Activated CD4-positive, alpha-beta memory T cell treated with anti-CD3 and anti-CD28 coated beads for 36 hours (primary cell): Measurements from ENCODE around the gene MYADML2. TPM values are rescaled to one million over a fixed set of nuclear protein-coding genes. Genes with fewer than 3 reads are reported as not detected.

Experiments
- CTCF ChIA-PET: fragments of 350-600 bp; sonication (Branson Sonifier 250); formaldehyde crosslinking; loops from one replicate; lab custom pipeline; 2021; ENCODE audit warnings: antibody characterized with exemption, inconsistent platforms; lab: Charles Lee
- POLR2A ChIA-PET: fragments of 350-600 bp; sonication (Branson Sonifier 250); formaldehyde crosslinking; loops from one replicate; lab custom pipeline; 2021; ENCODE audit warnings: antibody characterized with exemption; lab: Charles Lee
- DNase-seq: peaks from one replicate; pipeline ENCODE4 v3.0.0-alpha.2; 2020
- H3K27ac Mint-ChIP-seq: one replicate; pipeline ENCODE4 v1.8.0; 2021; ENCODE audit warnings: mixed read lengths
- H3K27me3 Mint-ChIP-seq: one replicate; pipeline ENCODE4 v1.8.0; 2021; ENCODE audit warnings: mixed read lengths
- H3K36me3 Mint-ChIP-seq: one replicate; pipeline ENCODE4 v1.8.0; 2021; ENCODE audit warnings: mixed read lengths
- H3K4me1 Mint-ChIP-seq: one replicate; pipeline ENCODE4 v1.8.0; 2021; ENCODE audit warnings: low read depth, mixed read lengths
- H3K4me3 Mint-ChIP-seq: one replicate; pipeline ENCODE4 v1.8.0; 2021; ENCODE audit warnings: mild to moderate bottlenecking, mixed read lengths
- H3K9me3 Mint-ChIP-seq: one replicate; pipeline ENCODE4 v1.8.0; 2021; ENCODE audit warnings: mixed read lengths
- intact Hi-C: fragments of 100-400 bp; cut with micrococcal nuclease; formaldehyde crosslinking; loops from one replicate; pipeline ENCODE4 v1.15.1; 2023
- total RNA-seq, 2 experiments: library from RNA; stranded (reverse); gene quantifications; one replicate each; pipeline ENCODE4 v1.2.3, GENCODE V29; 2021

MYADML2 gene
- total RNA-seq, 2 experiments from 2014 or later: not detected

DNA sequence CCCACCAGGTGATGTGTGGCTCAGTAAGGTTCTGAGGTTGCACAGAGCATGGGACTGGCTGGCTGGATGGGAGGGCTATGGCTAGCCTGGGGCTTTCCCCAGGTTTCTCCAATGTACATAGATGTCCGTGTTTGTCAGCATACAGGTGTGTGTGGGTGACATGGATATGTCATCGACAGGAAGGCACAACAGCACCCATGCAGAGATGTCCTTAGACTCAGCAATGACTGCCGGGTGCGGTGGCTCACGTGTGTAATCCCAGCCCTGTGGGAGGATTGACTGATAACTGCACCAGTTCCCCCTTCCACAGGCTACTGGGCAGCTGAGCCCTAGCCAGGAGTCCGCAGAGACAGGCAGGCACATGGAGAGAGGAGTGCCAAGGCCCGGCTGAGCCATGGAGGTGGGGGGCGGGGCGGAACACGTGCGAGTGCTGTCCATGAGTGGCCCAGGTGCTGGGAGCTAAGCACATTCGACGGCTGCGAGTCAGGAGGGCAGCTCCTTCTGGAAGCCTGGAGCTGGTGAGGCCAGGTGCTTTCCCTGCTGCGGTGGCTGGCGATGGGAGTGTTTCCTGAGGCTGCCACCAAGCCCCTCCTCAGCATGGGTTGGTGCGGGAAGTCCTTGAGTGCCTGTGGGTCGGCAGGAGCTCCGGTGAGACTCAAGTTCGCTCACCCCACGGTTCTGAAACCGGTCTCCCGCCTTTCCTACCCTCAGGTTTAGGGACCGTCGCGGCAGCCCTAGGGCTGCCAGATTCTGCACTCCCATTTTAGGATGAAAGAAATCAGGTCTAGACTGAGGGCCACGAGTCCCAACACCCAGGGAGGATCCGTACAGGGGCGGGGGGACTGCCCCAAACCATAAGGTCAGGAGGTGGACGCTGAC lies 29.5 kb upstream of the MYADML2 start:
- ChIA-PET CTCF (interaction anchor here (1.2 to 3.3 kb wide), 4 partner anchors 9 to 44 kb away, joined by 4 to 13 read pairs (median 8); no protein-coding TSS in a partner anchor), POLR2A (interaction anchor here (0.5 to 1.8 kb wide), 5 partner anchors 9 to 121 kb away, joined by 3 to 8 read pairs (median 4); partner anchors contain the start of genes CENPX and FASN)
- H3K27me3 Mint-ChIP-seq: no peaks in the 10 kb centered on the region
- H3K4me3 Mint-ChIP-seq: peak overlapping the region; percentile 92
- peaks cover 33% of the 10 kb centered on the region for H3K4me1 Mint-ChIP-seq
- peak; percentile 60 for DNase-seq
- peaks cover 3% of the 10 kb centered on the region for H3K36me3 Mint-ChIP-seq
- intact Hi-C loops: loop anchor here (1.0 to 5.0 kb wide), 7 partner anchors 8 to 121 kb away; partner anchors contain the start of genes ARHGDIA, FASN, LRRC45 and P4HB
- peaks cover 2% of the 10 kb centered on the region for H3K9me3 Mint-ChIP-seq
- H3K27ac Mint-ChIP-seq: peak overlapping the region; percentile 92

DNA sequence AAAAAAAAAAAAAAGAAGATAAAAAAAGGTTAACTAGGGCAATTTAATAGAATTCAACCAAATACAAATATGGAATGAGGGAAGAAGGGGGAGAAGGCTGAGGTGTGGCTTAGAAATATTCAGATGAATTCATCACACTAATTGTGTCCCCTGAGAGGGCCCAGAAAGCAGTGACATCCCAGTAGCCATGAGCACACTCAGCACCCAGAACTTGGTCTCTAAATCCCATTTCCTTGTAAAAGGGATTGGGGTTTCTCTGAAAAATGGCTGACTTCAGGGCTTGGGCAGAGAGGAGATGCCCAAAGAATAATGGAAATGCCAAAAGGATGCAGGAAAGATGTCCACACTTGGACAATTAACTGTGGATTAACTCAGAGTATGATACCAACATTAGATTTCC lies 26.4 kb upstream of the MYADML2 start:
- Mint-ChIP-seq H3K4me1 (peaks cover 18% of the 10 kb centered on the region), H3K27me3 (no peaks in the 10 kb centered on the region), H3K36me3 (no peaks in the 10 kb centered on the region), H3K27ac (no peak overlapping the region), H3K9me3 (peaks cover 2% of the 10 kb centered on the region), H3K4me3 (no peak overlapping the region)
- no peak for DNase-seq
- ChIA-PET POLR2A (no interaction called here), CTCF (interaction anchor here (2.1 kb wide), 1 partner anchor 14 kb away, joined by 7 read pairs; no protein-coding TSS in a partner anchor)
- intact Hi-C loops: no loop called here

DNA sequence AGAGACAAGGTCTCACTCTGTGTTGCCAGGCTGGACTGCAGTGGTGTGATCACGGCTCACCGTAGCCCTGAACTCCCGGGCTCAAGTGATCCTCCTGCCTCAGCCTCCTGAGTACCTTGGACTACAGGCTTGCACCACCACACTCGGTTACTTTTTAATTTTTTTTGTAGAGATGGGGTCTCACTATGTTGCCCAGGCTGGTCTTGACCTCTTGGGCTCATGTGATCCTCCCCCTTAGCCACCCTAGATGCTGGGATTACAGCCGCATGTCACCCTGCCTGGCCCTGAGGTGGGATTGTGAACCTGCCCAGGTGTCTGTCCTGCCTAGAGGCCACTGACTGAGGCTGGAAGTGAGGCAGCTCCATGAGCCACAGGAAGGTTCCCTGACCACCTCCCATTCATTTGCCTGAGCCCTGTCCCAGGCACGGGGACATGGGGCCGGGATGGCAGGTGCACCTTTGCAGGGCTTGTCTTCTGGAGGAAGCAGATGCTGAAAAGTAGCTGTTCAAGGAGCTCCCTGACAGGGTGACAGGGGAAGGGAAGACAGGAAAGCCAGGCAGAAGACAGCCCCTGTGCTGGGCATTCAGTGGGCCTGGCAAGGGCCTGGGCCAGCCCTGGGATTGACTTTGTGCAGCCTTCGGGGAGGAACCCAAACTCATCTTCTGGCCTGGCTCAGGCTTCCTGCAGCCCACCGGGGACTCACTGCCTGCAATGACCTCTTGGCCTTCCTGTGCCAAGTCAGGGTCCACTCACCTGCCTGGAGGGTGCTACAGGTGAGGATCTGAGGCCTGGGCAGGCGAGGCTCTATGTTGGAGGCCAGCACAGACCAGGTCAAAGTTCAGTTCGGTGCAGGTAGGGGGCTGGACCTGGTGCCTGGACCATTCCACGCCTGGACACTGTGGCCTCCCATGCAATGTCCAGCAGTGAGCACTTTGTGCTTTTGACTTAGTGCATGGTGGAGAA lies 22.1 kb upstream of the MYADML2 start:
- intact Hi-C loops: loop anchor here (1.0 kb wide), 1 partner anchor 8 kb away; the partner anchor contains the start of gene ASPSCR1
- Mint-ChIP-seq H3K4me1 (peaks cover 14% of the 10 kb centered on the region), H3K4me3 (peak overlapping the region; percentile 1), H3K36me3 (no peaks in the 10 kb centered on the region), H3K27me3 (no peaks in the 10 kb centered on the region), H3K27ac (peak overlapping the region; percentile 7), H3K9me3 (peaks cover 1% of the 10 kb centered on the region)
- no peak for DNase-seq
- ChIA-PET POLR2A (no interaction called here), CTCF (interaction anchor here (1.6 to 2.2 kb wide), 2 partner anchors 10 to 61 kb away, joined by 6 to 15 read pairs; no protein-coding TSS in a partner anchor)

DNA sequence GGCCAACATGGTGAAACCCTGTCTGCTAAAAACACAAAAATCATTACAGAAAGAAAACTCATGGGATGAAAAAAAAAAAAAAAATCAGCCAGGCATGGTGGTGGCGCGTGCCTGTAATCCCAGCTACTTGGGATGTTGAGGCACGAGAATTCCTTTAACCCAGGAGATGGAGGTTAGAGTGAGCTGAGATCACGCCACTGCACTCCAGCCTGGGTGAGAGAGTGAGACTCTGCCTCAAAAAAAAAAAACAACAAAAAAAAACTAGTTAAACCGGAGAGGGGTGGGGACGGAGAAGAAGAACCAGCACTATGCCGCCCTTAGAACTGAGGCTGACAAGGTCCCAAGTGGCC lies 21.3 kb upstream of the MYADML2 start:
- ChIA-PET POLR2A (interaction anchor here (1.5 kb wide), 1 partner anchor 69 kb away, joined by 4 read pairs; the partner anchor contains the start of gene DCXR), CTCF (interaction anchor here (1.2 to 2.2 kb wide), 5 partner anchors 9 to 62 kb away, joined by 4 to 15 read pairs (median 6); no protein-coding TSS in a partner anchor)
- H3K4me3 Mint-ChIP-seq: peak overlapping the region; percentile 39
- H3K36me3 Mint-ChIP-seq: no peaks in the 10 kb centered on the region
- intact Hi-C loops: loop anchor here (1.0 kb wide), 1 partner anchor 9 kb away; the partner anchor contains the start of gene ASPSCR1
- H3K27me3 Mint-ChIP-seq: no peaks in the 10 kb centered on the region
- H3K4me1 Mint-ChIP-seq: peaks cover 14% of the 10 kb centered on the region
- peak overlapping the region; percentile 51 for H3K27ac Mint-ChIP-seq
- no peak for DNase-seq
- no peaks in the 10 kb centered on the region for H3K9me3 Mint-ChIP-seq

DNA sequence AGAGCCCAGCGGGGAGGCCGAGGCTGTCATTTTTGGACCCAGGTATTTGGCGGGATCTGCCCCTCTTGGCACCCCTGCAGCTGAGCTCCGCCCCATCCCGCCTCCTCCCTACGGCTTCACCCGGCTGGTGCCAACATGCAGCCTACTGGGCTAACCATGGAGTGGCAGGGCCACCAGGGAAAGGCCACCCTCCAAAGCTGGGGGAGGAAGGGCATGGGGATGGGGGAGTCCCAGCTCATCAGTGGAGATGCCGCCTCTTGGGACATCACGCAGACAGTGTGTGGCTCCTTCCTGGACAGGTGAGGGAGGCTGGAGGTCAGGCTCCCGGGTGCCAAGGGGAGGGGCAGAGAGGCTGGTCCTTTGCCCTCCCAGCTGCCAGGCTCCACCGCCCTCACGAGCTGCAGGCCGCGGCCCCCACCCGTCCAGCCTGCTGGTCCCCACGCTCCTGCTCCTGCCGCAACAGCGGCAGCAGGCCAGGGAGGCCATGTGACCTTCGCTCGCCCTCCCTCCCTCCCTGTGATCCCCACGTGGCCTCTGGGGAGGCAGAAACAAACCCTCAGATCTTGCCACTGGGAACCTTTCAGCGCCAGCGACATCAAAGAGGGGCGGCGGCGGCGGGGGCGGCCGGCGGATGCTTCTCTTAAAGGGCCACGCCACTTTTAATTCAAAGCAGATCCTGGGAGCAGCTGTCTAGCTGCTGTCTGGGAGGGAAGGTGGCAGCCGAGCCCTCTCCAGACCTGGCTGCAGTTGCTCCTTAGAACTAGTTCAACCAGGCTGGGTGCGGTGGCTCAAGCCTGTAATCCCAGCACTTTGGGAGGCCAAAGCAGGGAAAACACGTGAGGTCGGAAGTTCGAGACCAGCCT lies 20.7 kb upstream of the MYADML2 start:
- DNase-seq: peak; percentile 94
- H3K4me1 Mint-ChIP-seq: peaks cover 14% of the 10 kb centered on the region
- no peaks in the 10 kb centered on the region for H3K9me3 Mint-ChIP-seq
- H3K4me3 Mint-ChIP-seq: peak overlapping the region; percentile 39
- CTCF ChIA-PET: interaction anchor here (0.7 to 2.2 kb wide), 8 partner anchors 8 to 226 kb away, joined by 3 to 15 read pairs (median 5); partner anchors contain the start of gene ASPSCR1
- H3K27ac Mint-ChIP-seq: peak overlapping the region; percentile 51
- intact Hi-C loops: loop anchor here (1.0 kb wide), 1 partner anchor 10 kb away; the partner anchor contains the start of gene ASPSCR1
- POLR2A ChIA-PET: interaction anchor here (0.7 to 1.5 kb wide), 4 partner anchors 9 to 98 kb away, joined by 3 to 4 read pairs (median 4); partner anchors contain the start of gene DCXR
- no peaks in the 10 kb centered on the region for H3K27me3 Mint-ChIP-seq
- H3K36me3 Mint-ChIP-seq: no peaks in the 10 kb centered on the region

DNA sequence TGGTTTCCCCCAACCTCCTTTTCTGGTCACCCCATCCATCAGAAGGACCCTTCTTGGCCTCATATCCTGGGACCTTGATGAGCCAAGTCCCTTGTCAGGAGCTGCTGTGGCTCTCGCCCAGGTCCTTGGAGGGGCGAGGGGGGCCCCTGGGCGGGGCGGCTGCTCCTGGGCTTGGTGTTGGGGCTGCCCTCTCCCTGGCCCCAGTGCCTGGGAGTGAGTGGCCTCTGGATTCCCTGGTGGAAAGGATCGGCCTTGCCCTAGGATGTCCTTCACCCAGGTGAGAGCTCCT lies 20.2 kb upstream of the MYADML2 start:
- H3K27me3 Mint-ChIP-seq: peaks cover 3% of the 10 kb centered on the region
- intact Hi-C loops: no loop called here
- H3K9me3 Mint-ChIP-seq: no peaks in the 10 kb centered on the region
- H3K36me3 Mint-ChIP-seq: no peaks in the 10 kb centered on the region
- peaks cover 14% of the 10 kb centered on the region for H3K4me1 Mint-ChIP-seq
- ChIA-PET POLR2A (interaction anchor here (0.7 to 1.5 kb wide), 4 partner anchors 10 to 97 kb away, joined by 3 to 4 read pairs (median 4); partner anchors contain the start of gene DCXR), CTCF (interaction anchor here (0.7 to 2.2 kb wide), 8 partner anchors 8 to 226 kb away, joined by 3 to 15 read pairs (median 5); partner anchors contain the start of gene ASPSCR1)
- DNase-seq: no peak
- no peak overlapping the region for H3K4me3 Mint-ChIP-seq
- no peak overlapping the region for H3K27ac Mint-ChIP-seq

DNA sequence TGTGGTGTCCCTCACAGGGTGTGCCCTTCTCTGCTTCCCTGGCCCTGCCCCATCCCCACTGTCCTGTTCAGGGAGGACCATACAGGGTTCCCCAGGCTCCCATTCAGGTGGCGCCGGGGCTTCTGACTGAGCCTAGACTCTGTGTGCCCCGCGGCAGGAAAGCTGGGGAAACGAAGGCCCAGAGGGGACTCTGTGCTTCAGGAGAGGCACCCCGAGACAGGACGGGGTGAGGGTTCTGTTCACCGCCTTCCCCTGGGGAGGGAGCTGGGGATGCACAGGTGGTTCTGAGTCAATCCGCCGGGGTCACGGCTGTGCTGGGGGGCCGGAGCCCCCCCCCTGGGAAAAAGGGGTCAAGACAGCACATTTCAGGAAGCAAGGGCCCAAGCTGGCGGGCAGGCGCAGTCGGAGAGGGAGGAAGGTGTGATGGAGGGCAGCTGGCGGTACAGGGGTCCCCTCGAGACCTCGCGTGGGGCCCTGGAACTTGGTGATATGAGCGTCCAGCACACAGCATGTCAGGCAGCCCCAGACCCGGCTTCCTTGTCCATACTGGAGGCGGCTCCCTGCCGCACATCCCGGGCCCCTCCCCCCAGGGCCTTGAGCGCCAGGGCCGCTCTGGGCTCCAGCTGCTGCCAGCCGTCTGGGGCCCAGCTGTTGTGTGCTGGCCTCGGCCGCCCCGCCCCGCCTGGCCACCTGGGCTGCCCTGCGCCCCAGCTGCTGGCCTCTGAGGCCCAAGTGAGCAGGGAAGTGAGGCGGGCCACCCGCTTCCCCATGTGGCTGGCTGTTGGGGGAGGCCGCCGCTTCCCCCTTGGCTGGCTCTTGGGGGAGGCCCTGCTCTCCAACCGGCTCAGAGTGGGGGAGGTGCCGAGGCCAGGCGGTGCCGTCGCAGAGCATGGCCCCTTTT lies 19.6 kb upstream of the MYADML2 start:
- Mint-ChIP-seq H3K27ac (no peak overlapping the region), H3K36me3 (no peaks in the 10 kb centered on the region), H3K27me3 (peaks cover 5% of the 10 kb centered on the region), H3K4me1 (peaks cover 14% of the 10 kb centered on the region), H3K9me3 (no peaks in the 10 kb centered on the region), H3K4me3 (no peak overlapping the region)
- CTCF ChIA-PET: interaction anchor here (0.7 to 1.8 kb wide), 4 partner anchors 10 to 227 kb away, joined by 3 to 6 read pairs (median 4); partner anchors contain the start of gene ASPSCR1
- POLR2A ChIA-PET: interaction anchor here (0.7 to 1.5 kb wide), 4 partner anchors 10 to 97 kb away, joined by 3 to 4 read pairs (median 4); partner anchors contain the start of gene DCXR
- intact Hi-C loops: no loop called here
- DNase-seq: no peak

DNA sequence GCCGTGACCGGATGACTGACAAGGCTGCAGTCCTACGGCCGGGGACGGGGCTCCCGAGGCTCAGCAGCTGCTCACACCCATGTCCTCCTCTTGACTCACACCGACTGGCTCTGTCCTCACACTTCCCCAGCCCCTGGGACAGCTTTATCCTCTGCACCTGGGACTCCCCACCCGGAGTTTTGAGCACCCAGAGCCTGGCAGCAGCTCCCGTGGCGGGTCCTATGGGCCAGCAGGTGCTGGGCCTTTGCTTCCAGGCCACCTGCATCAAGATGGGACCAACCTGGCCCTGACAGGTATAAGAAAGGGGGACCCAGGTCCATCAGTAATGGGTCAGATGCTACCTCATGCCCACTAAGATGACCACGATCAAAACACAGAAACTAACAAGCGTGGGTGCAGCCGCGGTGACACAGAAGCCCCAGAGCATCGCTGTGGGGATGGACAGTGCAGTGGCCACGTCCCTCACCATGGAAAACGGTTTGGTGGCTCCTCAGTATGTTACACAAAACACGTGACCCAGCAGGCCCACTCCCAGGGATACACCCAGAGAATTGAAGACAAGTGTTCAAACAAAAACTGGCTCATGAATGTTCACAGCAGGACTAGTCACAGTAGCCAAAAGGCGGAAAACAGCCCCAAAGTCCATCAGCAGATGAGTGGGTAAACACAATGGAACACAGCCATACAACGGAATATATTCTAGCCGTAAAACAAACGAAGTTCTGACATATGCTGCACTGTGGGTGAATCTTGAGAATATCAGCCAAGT lies 17.2 kb upstream of the MYADML2 start:
- intact Hi-C loops: loop anchor here (5.0 kb wide), 1 partner anchor 52 kb away; the partner anchor contains the start of gene PCYT2
- CTCF ChIA-PET: interaction anchor here (5.7 kb wide), 1 partner anchor 57 kb away, joined by 174 read pairs; the partner anchor contains the start of genes CENPX and LRRC45
- no peak overlapping the region for H3K27ac Mint-ChIP-seq
- H3K4me1 Mint-ChIP-seq: peaks cover 14% of the 10 kb centered on the region
- peaks cover 7% of the 10 kb centered on the region for H3K27me3 Mint-ChIP-seq
- H3K4me3 Mint-ChIP-seq: no peak overlapping the region
- POLR2A ChIA-PET: no interaction called here
- DNase-seq: no peak
- no peaks in the 10 kb centered on the region for H3K9me3 Mint-ChIP-seq
- no peaks in the 10 kb centered on the region for H3K36me3 Mint-ChIP-seq
